GM12864 (cell line): ENCODE measurements around the gene MASP1.

Experiments
- DNase-seq: peaks from one replicate; pipeline ENCODE4 v3.0.0-alpha.2; 2011; ENCODE audit warnings: low read depth
- H3K4me3 ChIP-seq: 2 replicates; pipeline ENCODE4 v1.5.1; 2011; ENCODE audit warnings: mild to moderate bottlenecking, low read depth, low read length, control low read depth
- TF ChIP-seq, protein P1 (sequence below): IDR thresholded peaks from 2 replicates; pipeline ENCODE4 v1.5.1; 2011; ENCODE audit warnings: low read depth, mild to moderate bottlenecking, moderate library complexity, low read length, control low read depth, inconsistent platforms; ENCODE audit errors: missing control alignments

The MASP1 gene

DNA sequence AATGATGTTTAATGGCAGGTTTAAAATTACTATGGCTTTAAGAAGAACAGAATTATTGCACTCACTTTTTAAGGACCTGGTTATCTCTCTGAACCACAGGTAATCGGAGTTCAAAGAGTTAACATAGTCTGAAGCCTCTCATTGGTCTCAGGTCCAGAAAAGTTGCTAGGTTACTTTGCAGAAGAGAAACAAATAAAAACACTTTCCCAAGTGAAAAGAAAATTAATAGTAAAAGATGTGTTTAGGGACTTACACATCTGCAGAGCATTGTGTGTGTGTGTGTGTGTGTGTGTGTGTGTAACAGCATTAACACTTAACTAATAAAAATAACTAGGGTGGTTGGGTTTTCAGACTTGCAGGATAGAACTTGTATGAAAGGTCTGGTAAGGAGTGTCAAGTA lies 1.0 kb downstream of the MASP1 start:
- DNase-seq, result no peak
- H3K4me3 ChIP-seq, result no peak overlapping the region
- TF ChIP-seq, protein P1, sequence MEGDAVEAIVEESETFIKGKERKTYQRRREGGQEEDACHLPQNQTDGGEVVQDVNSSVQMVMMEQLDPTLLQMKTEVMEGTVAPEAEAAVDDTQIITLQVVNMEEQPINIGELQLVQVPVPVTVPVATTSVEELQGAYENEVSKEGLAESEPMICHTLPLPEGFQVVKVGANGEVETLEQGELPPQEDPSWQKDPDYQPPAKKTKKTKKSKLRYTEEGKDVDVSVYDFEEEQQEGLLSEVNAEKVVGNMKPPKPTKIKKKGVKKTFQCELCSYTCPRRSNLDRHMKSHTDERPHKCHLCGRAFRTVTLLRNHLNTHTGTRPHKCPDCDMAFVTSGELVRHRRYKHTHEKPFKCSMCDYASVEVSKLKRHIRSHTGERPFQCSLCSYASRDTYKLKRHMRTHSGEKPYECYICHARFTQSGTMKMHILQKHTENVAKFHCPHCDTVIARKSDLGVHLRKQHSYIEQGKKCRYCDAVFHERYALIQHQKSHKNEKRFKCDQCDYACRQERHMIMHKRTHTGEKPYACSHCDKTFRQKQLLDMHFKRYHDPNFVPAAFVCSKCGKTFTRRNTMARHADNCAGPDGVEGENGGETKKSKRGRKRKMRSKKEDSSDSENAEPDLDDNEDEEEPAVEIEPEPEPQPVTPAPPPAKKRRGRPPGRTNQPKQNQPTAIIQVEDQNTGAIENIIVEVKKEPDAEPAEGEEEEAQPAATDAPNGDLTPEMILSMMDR, result no peak

GRCh38 chr3:187288855-187289605 lies 2.5 kb downstream of the MASP1 start:
- TF ChIP-seq, protein P1, result no peak
- DNase-seq, result no peak
- no peak overlapping the region for H3K4me3 ChIP-seq

DNA sequence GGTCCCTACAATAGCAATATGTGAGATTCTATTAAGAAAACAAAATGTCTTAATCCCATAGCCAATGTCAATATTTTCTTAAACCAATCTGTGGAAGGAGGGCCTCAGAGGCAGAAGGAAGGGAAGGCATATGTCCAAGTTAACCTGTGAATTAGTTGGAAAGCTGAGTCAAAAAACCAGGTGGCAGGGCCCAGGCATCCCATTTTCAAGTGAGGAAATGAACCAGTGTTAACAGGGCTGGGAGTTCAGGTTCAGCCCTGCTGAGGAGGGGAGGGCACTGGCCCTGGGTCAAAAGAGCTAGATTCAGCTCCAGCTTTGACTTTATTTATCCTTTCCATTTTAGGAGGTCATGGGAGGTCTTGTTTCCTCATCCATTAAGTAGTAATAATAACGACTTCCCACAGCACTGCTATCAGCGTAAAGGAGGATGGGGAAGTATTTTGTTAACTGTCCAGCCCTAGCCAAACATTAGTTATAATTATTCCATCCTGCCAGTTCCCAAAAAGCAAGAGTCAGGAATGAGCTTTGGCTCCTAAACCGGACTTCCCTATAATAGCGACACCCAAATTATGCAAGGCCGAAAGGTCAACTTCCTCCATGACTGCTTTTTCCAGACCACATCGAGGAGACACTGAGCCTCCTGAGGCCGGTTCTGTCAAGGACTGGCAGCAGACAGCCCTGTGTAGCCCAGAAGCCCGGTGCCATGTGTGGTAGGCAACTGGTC lies 3.2 kb downstream of the MASP1 start:
- TF ChIP-seq, protein P1, result no peak
- H3K4me3 ChIP-seq, result no peak overlapping the region
- no peak for DNase-seq

DNA sequence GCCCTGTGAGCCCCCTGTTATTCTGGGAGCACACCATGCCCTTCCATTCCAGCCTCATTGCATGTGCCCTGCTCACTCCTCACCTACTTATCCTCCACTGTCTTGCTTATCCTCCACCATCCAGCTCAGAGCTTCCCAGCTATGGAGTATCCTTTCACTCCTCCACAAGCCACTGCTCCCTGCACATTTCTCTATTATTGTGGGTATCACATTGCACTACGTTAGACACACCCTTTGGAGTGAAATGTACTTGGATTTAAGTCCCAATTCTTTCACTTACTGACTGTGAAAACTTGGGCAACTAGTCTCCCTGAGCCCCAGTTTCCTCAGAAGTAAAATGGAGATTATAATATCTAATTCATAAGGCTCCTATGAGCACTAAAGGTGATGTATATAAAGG lies 4.3 kb downstream of the MASP1 start:
- TF ChIP-seq, protein P1, result no peak
- no peak overlapping the region for H3K4me3 ChIP-seq
- no peak for DNase-seq

GRCh38 chr3:187286467-187287059 lies 5.0 kb downstream of the MASP1 start:
- DNase-seq, result no peak
- no peak overlapping the region for H3K4me3 ChIP-seq
- TF ChIP-seq, protein P1, result no peak

DNA sequence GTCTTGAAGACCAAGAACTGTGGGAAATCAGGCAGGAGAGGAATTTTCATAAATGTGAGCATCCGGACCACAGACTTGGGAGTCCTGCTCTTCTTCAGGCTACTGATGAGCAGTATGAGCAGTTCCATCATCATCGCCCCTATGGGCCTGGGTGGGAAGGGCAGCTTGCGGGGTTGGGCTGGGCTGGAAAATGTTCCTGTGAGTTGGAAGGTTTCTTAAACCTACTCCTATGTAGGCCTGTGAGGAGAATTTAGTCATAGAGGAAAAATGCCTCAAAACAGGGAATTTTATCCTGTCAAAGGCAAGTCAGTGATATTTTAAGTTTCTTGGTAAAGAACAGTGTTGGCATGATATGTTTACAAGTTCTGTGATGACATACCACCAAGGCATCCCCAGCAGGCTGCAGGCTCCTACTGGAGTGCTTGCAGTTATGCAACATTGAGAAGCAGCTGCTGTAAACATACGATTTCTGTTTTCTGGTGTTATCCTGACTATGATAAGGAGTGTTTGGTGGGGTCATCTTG lies 10.3 kb downstream of the MASP1 start:
- no peak for DNase-seq
- no peak overlapping the region for H3K4me3 ChIP-seq
- TF ChIP-seq, protein P1, result no peak
